ENCODE results near the gene BICRA.

The BICRA gene

DNA sequence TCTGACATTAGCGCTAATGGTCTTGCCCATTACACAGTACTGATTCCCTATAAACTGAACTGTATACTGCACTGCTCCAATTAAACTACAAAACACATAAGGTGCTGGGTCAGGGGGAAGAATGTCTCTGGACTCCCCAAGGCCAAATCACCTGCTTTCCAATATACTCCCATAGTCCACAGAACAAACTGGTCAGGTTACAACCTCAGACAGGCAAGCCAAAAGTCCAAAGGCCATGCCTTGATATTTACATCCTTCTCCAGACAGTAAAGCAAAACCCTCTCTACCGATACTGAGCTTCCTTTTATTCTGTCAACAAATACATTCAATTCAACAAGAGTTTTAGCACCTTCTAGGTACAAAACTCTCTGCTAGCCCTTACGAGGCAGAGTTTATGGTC is 44.9 kb upstream of the BICRA start:
- no peak for ATAC-seq
- TF ChIP-seq PPARA (CRISPR knock-in tag; IDR thresholded peaks at IDR 0.05; ENCODE audit: borderline replicate concordance): no peak
- TF ChIP-seq, protein P1, sequence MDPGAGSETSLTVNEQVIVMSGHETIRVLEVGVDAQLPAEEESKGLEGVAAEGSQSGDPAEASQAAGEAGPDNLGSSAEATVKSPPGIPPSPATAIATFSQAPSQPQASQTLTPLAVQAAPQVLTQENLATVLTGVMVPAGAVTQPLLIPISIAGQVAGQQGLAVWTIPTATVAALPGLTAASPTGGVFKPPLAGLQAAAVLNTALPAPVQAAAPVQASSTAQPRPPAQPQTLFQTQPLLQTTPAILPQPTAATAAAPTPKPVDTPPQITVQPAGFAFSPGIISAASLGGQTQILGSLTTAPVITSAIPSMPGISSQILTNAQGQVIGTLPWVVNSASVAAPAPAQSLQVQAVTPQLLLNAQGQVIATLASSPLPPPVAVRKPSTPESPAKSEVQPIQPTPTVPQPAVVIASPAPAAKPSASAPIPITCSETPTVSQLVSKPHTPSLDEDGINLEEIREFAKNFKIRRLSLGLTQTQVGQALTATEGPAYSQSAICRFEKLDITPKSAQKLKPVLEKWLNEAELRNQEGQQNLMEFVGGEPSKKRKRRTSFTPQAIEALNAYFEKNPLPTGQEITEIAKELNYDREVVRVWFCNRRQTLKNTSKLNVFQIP (CRISPR knock-in tag; IDR thresholded peaks at IDR 0.05; ENCODE audit: borderline replicate concordance, low read depth): no peak
- TF ChIP-seq ZNF70 (CRISPR knock-in tag; IDR thresholded peaks at IDR 0.05): no peak
- TF ChIP-seq, protein P2, sequence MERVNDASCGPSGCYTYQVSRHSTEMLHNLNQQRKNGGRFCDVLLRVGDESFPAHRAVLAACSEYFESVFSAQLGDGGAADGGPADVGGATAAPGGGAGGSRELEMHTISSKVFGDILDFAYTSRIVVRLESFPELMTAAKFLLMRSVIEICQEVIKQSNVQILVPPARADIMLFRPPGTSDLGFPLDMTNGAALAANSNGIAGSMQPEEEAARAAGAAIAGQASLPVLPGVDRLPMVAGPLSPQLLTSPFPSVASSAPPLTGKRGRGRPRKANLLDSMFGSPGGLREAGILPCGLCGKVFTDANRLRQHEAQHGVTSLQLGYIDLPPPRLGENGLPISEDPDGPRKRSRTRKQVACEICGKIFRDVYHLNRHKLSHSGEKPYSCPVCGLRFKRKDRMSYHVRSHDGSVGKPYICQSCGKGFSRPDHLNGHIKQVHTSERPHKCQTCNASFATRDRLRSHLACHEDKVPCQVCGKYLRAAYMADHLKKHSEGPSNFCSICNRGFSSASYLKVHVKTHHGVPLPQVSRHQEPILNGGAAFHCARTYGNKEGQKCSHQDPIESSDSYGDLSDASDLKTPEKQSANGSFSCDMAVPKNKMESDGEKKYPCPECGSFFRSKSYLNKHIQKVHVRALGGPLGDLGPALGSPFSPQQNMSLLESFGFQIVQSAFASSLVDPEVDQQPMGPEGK (CRISPR knock-in tag; IDR thresholded peaks at IDR 0.05; ENCODE audit: borderline replicate concordance): no peak
- no peak for TF ChIP-seq BACH2 (CRISPR knock-in tag; IDR thresholded peaks at IDR 0.05; ENCODE audit: borderline replicate concordance)
- no peak for TF ChIP-seq ESRRG (CRISPR knock-in tag; IDR thresholded peaks at IDR 0.05)
- no peak for TF ChIP-seq ARNTL (CRISPR knock-in tag; IDR thresholded peaks at IDR 0.05; ENCODE audit: borderline replicate concordance, low read depth)
- TF ChIP-seq, protein P3, sequence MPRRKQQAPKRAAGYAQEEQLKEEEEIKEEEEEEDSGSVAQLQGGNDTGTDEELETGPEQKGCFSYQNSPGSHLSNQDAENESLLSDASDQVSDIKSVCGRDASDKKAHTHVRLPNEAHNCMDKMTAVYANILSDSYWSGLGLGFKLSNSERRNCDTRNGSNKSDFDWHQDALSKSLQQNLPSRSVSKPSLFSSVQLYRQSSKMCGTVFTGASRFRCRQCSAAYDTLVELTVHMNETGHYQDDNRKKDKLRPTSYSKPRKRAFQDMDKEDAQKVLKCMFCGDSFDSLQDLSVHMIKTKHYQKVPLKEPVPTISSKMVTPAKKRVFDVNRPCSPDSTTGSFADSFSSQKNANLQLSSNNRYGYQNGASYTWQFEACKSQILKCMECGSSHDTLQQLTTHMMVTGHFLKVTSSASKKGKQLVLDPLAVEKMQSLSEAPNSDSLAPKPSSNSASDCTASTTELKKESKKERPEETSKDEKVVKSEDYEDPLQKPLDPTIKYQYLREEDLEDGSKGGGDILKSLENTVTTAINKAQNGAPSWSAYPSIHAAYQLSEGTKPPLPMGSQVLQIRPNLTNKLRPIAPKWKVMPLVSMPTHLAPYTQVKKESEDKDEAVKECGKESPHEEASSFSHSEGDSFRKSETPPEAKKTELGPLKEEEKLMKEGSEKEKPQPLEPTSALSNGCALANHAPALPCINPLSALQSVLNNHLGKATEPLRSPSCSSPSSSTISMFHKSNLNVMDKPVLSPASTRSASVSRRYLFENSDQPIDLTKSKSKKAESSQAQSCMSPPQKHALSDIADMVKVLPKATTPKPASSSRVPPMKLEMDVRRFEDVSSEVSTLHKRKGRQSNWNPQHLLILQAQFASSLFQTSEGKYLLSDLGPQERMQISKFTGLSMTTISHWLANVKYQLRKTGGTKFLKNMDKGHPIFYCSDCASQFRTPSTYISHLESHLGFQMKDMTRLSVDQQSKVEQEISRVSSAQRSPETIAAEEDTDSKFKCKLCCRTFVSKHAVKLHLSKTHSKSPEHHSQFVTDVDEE (CRISPR knock-in tag; IDR thresholded peaks at IDR 0.05): no peak
- no peak for TF ChIP-seq SNAI2 (CRISPR knock-in tag; IDR thresholded peaks at IDR 0.05)
- no peak for TF ChIP-seq TCF4 (CRISPR knock-in tag; IDR thresholded peaks at IDR 0.05; ENCODE audit: borderline replicate concordance)
- TF ChIP-seq, protein P4, sequence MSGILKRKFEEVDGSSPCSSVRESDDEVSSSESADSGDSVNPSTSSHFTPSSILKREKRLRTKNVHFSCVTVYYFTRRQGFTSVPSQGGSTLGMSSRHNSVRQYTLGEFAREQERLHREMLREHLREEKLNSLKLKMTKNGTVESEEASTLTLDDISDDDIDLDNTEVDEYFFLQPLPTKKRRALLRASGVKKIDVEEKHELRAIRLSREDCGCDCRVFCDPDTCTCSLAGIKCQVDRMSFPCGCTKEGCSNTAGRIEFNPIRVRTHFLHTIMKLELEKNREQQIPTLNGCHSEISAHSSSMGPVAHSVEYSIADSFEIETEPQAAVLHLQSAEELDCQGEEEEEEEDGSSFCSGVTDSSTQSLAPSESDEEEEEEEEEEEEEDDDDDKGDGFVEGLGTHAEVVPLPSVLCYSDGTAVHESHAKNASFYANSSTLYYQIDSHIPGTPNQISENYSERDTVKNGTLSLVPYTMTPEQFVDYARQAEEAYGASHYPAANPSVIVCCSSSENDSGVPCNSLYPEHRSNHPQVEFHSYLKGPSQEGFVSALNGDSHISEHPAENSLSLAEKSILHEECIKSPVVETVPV (CRISPR knock-in tag; IDR thresholded peaks at IDR 0.05): no peak
- no peak for TF ChIP-seq TOX (CRISPR knock-in tag; IDR thresholded peaks at IDR 0.05; ENCODE audit: borderline replicate concordance)
- TF ChIP-seq ZC3H10 (CRISPR knock-in tag; IDR thresholded peaks at IDR 0.05): no peak
- TF ChIP-seq OSR1 (CRISPR knock-in tag; IDR thresholded peaks at IDR 0.05): no peak
- no peak for TF ChIP-seq ZFP30 (CRISPR knock-in tag; IDR thresholded peaks at IDR 0.05)

DNA sequence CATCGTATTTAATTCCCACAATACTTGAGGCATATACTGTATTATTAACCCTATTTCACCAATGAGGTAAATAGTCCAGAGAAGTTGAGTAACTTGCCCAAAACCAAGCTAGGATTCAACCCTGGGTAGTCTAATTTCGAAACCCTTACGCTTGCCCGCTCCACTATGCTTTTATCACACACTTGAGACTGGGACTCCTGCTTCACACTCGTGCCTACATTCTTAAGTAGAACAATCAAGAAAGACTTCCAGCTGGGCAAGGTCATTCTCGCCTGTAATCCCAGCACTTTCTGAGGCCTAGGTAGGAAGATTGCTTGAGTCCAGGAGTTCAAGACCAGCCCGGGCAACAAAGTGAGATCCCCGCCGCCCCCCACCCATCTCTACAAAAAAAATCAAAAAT is 39.6 kb upstream of the BICRA start:
- TF ChIP-seq, protein P4 (CRISPR knock-in tag; IDR thresholded peaks at IDR 0.05): no peak
- TF ChIP-seq TOX (CRISPR knock-in tag; IDR thresholded peaks at IDR 0.05; ENCODE audit: borderline replicate concordance): no peak
- TF ChIP-seq, protein P5, sequence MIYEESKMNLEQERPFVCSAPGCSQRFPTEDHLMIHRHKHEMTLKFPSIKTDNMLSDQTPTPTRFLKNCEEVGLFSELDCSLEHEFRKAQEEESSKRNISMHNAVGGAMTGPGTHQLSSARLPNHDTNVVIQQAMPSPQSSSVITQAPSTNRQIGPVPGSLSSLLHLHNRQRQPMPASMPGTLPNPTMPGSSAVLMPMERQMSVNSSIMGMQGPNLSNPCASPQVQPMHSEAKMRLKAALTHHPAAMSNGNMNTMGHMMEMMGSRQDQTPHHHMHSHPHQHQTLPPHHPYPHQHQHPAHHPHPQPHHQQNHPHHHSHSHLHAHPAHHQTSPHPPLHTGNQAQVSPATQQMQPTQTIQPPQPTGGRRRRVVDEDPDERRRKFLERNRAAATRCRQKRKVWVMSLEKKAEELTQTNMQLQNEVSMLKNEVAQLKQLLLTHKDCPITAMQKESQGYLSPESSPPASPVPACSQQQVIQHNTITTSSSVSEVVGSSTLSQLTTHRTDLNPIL (CRISPR knock-in tag; IDR thresholded peaks at IDR 0.05; ENCODE audit: low read depth): no peak
- TF ChIP-seq BACH2 (CRISPR knock-in tag; IDR thresholded peaks at IDR 0.05; ENCODE audit: borderline replicate concordance): no peak
- no peak for TF ChIP-seq TCF4 (CRISPR knock-in tag; IDR thresholded peaks at IDR 0.05; ENCODE audit: borderline replicate concordance)
- TF ChIP-seq PPARA (CRISPR knock-in tag; IDR thresholded peaks at IDR 0.05; ENCODE audit: borderline replicate concordance): no peak
- TF ChIP-seq, protein P3 (CRISPR knock-in tag; IDR thresholded peaks at IDR 0.05): no peak
- TF ChIP-seq ARNTL (CRISPR knock-in tag; IDR thresholded peaks at IDR 0.05; ENCODE audit: borderline replicate concordance, low read depth): no peak
- no peak for TF ChIP-seq ZFP30 (CRISPR knock-in tag; IDR thresholded peaks at IDR 0.05)
- no peak for TF ChIP-seq ZNF8 (CRISPR knock-in tag; IDR thresholded peaks at IDR 0.05)
- TF ChIP-seq, protein P1 (CRISPR knock-in tag; IDR thresholded peaks at IDR 0.05; ENCODE audit: borderline replicate concordance, low read depth): no peak
- no peak for ATAC-seq

Data from SK-N-SH treated with all-trans-retinoic acid at 6 μM for 48 hours (cell line).